Stimulated activated CD8-positive, alpha-beta memory T cell treated with anti-CD3 and anti-CD28 coated beads, Interleukin-12 subunit alpha, Interleukin-12 subunit beta, amount 100 ng/mL, for 24 hours (primary cell): ENCODE data around the gene DUS1L.

Experiments used
- DNase-seq: peaks from one replicate; pipeline ENCODE4 v3.0.0-alpha.2; 2020; ENCODE audit errors: extremely low read depth

The DUS1L gene

GRCh38 chr17:82087961-82088837 lies 22.6 kb upstream of the DUS1L start:
- no peak for DNase-seq

- DNase-seq = no peak
These were observed 21.6 kb upstream of the DUS1L start for GRCh38 chr17:82086941-82087906.

GRCh38 chr17:82085931-82086764 lies 20.5 kb upstream of the DUS1L start:
- no peak for DNase-seq

GRCh38 chr17:82085031-82085861 lies 19.6 kb upstream of the DUS1L start:
- DNase-seq = no peak

GRCh38 chr17:82084373-82085030 lies 18.9 kb upstream of the DUS1L start:
- no peak for DNase-seq

- no peak for DNase-seq
These were observed 18.1 kb upstream of the DUS1L start for GRCh38 chr17:82083533-82084359.

GRCh38 chr17:82083009-82083408 lies 17.4 kb upstream of the DUS1L start:
- DNase-seq = no peak

- DNase-seq = no peak
These were observed 16.9 kb upstream of the DUS1L start for GRCh38 chr17:82082456-82082855.

GRCh38 chr17:82081966-82082365 lies 16.4 kb upstream of the DUS1L start:
- no peak for DNase-seq

- DNase-seq = no peak
These were observed 15.9 kb upstream of the DUS1L start for GRCh38 chr17:82081546-82081945.

GRCh38 chr17:82080789-82081464 lies 15.3 kb upstream of the DUS1L start:
- DNase-seq = no peak

GRCh38 chr17:82080048-82080788 lies 14.6 kb upstream of the DUS1L start:
- DNase-seq = no peak

- DNase-seq = no peak
These were observed 13.5 kb upstream of the DUS1L start for GRCh38 chr17:82079001-82079677.

- no peak for DNase-seq
These were observed 12.8 kb upstream of the DUS1L start for GRCh38 chr17:82078433-82078832.

- no peak for DNase-seq
These were observed 12.2 kb upstream of the DUS1L start for GRCh38 chr17:82077617-82078358.

- no peak for DNase-seq
These were observed 11.4 kb upstream of the DUS1L start for GRCh38 chr17:82076785-82077591.
